Measurements from ENCODE around the gene CFAP410. TPM values are rescaled to one million over a fixed set of nuclear protein-coding genes. Genes with fewer than 3 reads are reported as not detected.

Gene CFAP410
- total and polyA plus RNA-seq, 2 of the 8 experiments (the other 6 are each of a cell fraction or from before 2014, with no cell fraction given) = 10.6 to 12.0 TPM

GRCh38 chr21:44305691-44306090 is 33.5 kb downstream of the CFAP410 start:
- Histone ChIP-seq H2BK12ac (ENCODE audit: low read depth, low read length) (no peak overlapping the region), H3K27me3 (replicated peaks in 1 of 4; ENCODE audit: control insufficient read depth in 3 of 4, extremely low read depth in 1 of 4, insufficient read depth in 3 of 4, low read length in 3 of 4) (no peaks in the 10 kb centered on the region), H3K4ac (replicated peaks; ENCODE audit: insufficient read length, low read depth, low read length) (no peak overlapping the region), H2BK20ac (ENCODE audit: low read length) (no peak overlapping the region), H2AFZ (ENCODE audit: low read length) (no peak overlapping the region), H3K79me2 (ENCODE audit: control insufficient read depth in 1 of 2, insufficient read depth in 2 of 2, low read length in 2 of 2) (peaks cover 0 to 6% of the 10 kb centered on the region in 2 experiments; a peak in 1 of 4 replicates), H3K36me3 (ENCODE audit: control insufficient read depth in 2 of 4, insufficient read depth in 4 of 4, low read length in 3 of 4) (peaks cover 0 to 4% (median 0%) of the 10 kb centered on the region in 4 experiments; a peak in 1 of 8 replicates), H2BK120ac (replicated peaks; ENCODE audit: low read depth, low read length) (no peak overlapping the region), H2BK5ac (ENCODE audit: low read depth, low read length) (no peak overlapping the region), H3K9ac (replicated peaks in 1 of 4; ENCODE audit: extremely low read depth in 1 of 4, low read depth in 3 of 4, low read length in 3 of 4) (no peak overlapping the region), H3K18ac (ENCODE audit: extremely low read depth, low read length) (no peak overlapping the region), H4K5ac (ENCODE audit: insufficient read length, low read depth, low read length) (no peak overlapping the region), H3K4me1 (replicated peaks in 1 of 4; ENCODE audit: control insufficient read depth in 3 of 4, insufficient read depth in 4 of 4, low read length in 3 of 4) (peaks cover 0 to 11% (median 3%) of the 10 kb centered on the region in 4 experiments; a peak in 5 of 7 replicates), H4K8ac (ENCODE audit: extremely low read depth, insufficient read depth, low read length) (no peak overlapping the region; the same call in 1 of the 2 replicates), H4K20me1 (replicated peaks in 1 of 2; ENCODE audit: control insufficient read depth in 1 of 2, insufficient read depth in 2 of 2, low read length in 2 of 2) (peaks cover 9 to 15% of the 10 kb centered on the region in 2 experiments), H2AK5ac (ENCODE audit: low read depth, low read length) (no peak overlapping the region), H3K79me1 (ENCODE audit: low read depth, low read length) (peaks cover 6% of the 10 kb centered on the region; the same call in 1 of the 2 replicates), H3K23ac (ENCODE audit: insufficient read length) (no peak overlapping the region), H3K4me3 (ENCODE audit: extremely low read depth in 1 of 4, insufficient read depth in 2 of 4, low read depth in 3 of 4, low read length in 4 of 4) (no peak overlapping the region), H2BK15ac (ENCODE audit: low read length) (no peak overlapping the region), H4K91ac (replicated peaks; ENCODE audit: insufficient read length, low read length) (no peak overlapping the region), H3K4me2 (ENCODE audit: insufficient read depth in 1 of 2, low read depth in 2 of 2, low read length in 2 of 2) (no peak overlapping the region), H3K14ac (ENCODE audit: insufficient read length) (no peak overlapping the region), H3K9me3 (ENCODE audit: insufficient read depth in 2 of 2, low read depth in 1 of 2, low read length in 1 of 2) (no peaks in the 10 kb centered on the region), H3K56ac (replicated peaks; ENCODE audit: insufficient read length, low read depth, low read length) (no peak overlapping the region), H3K23me2 (ENCODE audit: low read depth, low read length) (peaks cover 2% of the 10 kb centered on the region; the same call in 1 of the 2 replicates), H3K27ac (ENCODE audit: low read depth, low read length) (no peak overlapping the region)
- WGBS, 2 experiments (ENCODE audit: extremely low coverage in 1 of 2, insufficient coverage in 1 of 2, insufficient read length in 1 of 2, insufficient replicate concordance in 2 of 2, low coverage in 1 of 2, low lambda C conversion rate in 2 of 2, missing lambda C conversion rate in 1 of 2) = 88% methylated on average over 9 of the region's 9 CpGs; no CpG with 5 or more reads in 1 of the 2 experiments
- ChIA-PET CTCF (ENCODE audit: partially characterized antibody) (interaction anchor here (1.3 to 2.2 kb wide), 3 partner anchors 14 to 205 kb away, joined by 3 to 6 read pairs (median 5); no protein-coding TSS in a partner anchor), POLR2A (ENCODE audit: partially characterized antibody) (no interaction called here)
- FAIRE-seq = no peak
- DNase-seq (ENCODE audit: low read depth in 1 of 2, low spot score in 2 of 2) = no peak
- no peak for TF ChIP-seq POU5F1 (IDR thresholded peaks at IDR 0.05; ENCODE audit: low read depth, low read length)

Measured in H1 (cell line).